ENCODE data around the gene B3GALT5. TPM values are rescaled to one million over a fixed set of nuclear protein-coding genes. Genes with fewer than 3 reads are reported as not detected.

B3GALT5 gene
- total RNA-seq, 4 donors from 2014 or later = under 0.01 TPM; not detected in 3

GRCh38 chr21:39685236-39685635 is 72.5 kb downstream of the B3GALT5 start:
- no peak for TF ChIP-seq CTCF (IDR thresholded peaks at IDR 0.05; ENCODE audit: low read depth)

- no peak for TF ChIP-seq CTCF (IDR thresholded peaks at IDR 0.05; ENCODE audit: low read depth)
These were observed 73.3 kb downstream of the B3GALT5 start for GRCh38 chr21:39685991-39686390.

- no peak for TF ChIP-seq CTCF (IDR thresholded peaks at IDR 0.05; ENCODE audit: low read depth)
These were observed 74.1 kb downstream of the B3GALT5 start for GRCh38 chr21:39686646-39687468.

- no peak for TF ChIP-seq CTCF (IDR thresholded peaks at IDR 0.05; ENCODE audit: low read depth)
These were observed 75.3 kb downstream of the B3GALT5 start for GRCh38 chr21:39688010-39688409.

- no peak for TF ChIP-seq CTCF (IDR thresholded peaks at IDR 0.05; ENCODE audit: low read depth)
These were observed 77.7 kb downstream of the B3GALT5 start for GRCh38 chr21:39690454-39690853.

- TF ChIP-seq CTCF (IDR thresholded peaks at IDR 0.05; ENCODE audit: low read depth) = no peak
These were observed 82.0 kb downstream of the B3GALT5 start for GRCh38 chr21:39694750-39695149.

GRCh38 chr21:39696196-39696595 is 83.5 kb downstream of the B3GALT5 start:
- TF ChIP-seq CTCF (IDR thresholded peaks at IDR 0.05; ENCODE audit: low read depth) = no peak
